ENCODE data around the gene OR11H6.
"Not testable (repeated sequence)": the region's sequence is repeated elsewhere in the genome, so short reads cannot be mapped to it uniquely, and the experiment has no call there.

Gene OR11H6

GRCh38 chr14:20223410-20223809, at the start of gene OR11H6:
TSS of gene OR11H6 (plus strand) at chr14:20223710. CDS start at chr14:20223710, 0 bp downstream.
- DNase-seq (ENCODE audit: low spot score): no peak

DNA sequence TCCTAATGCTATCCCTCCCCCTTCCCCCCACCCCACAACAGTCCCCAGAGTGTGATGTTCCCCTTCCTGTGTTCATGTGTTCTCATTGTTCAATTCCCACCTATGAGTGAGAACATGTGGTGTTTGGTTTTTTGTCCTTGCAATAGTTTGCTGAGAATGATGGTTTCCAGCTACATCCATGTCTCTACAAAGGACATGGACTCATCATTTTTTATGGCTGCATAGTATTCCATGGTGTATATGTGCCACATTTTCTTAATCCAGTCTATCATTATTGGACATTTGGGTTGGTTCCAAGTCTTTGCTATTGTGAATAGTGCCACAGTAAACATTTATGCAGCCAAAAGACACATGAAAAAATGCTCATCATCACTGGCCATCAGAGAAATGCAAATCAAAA, 49.3 kb upstream of the OR11H6 start:
- DNase-seq (ENCODE audit: low spot score): not testable (repeated sequence)

GRCh38 chr14:20176330-20176729, 47.2 kb upstream of the OR11H6 start:
- no peak for DNase-seq (ENCODE audit: low spot score)

- no peak for DNase-seq (ENCODE audit: low spot score)
Measured at GRCh38 chr14:20177433-20177974, 46.0 kb upstream of the OR11H6 start.

DNA sequence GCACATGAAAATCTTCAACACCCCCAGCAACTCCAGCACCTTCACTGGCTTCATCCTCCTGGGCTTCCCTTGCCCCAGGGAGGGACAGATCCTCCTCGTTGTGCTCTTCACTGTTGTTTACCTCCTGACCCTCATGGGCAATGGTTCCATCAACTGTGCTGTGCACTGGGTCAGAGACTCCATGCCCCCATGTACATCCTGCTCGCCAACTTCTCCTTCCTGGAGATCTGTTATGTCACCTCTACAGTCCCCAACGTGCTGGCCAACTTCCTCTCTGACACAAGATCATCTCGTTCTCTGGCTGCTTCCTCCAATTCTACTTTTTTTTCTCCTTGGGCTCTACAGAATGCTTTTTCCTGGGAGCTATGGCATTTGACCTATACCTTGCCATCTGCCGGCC, 44.3 kb upstream of the OR11H6 start:
- no peak for DNase-seq (ENCODE audit: low spot score)

- no peak for DNase-seq (ENCODE audit: low spot score)
Measured at GRCh38 chr14:20179880-20180279, 43.6 kb upstream of the OR11H6 start.

DNA sequence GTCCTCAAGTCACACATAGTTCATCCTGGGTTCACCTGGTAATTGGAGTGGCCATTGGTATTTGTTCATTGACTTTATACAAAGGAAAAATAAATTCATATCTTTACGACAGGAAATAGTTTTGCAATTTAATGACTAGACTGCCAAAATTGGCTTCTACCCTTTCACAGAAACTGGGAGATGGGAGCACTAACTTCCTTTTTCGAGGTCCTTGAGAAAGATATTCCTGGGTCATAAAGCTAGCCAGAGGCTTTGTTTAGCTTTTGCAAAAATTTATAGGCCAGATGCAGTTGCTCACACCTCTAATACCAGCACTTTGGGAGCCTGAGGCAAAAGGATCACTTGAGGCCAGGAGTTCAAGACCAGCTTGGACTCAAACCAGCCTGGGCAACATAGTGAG, 43.0 kb upstream of the OR11H6 start:
- DNase-seq (ENCODE audit: low spot score): no peak

GRCh38 chr14:20184181-20184580, 39.3 kb upstream of the OR11H6 start:
- DNase-seq (ENCODE audit: low spot score): no peak

- DNase-seq (ENCODE audit: low spot score): no peak
Measured at GRCh38 chr14:20190596-20190995, 32.9 kb upstream of the OR11H6 start, which contains the start of gene OR11G2. TSS of gene OR11G2 (plus strand) at chr14:20190896. CDS start at chr14:20197438, 6,542 bp downstream.

DNA sequence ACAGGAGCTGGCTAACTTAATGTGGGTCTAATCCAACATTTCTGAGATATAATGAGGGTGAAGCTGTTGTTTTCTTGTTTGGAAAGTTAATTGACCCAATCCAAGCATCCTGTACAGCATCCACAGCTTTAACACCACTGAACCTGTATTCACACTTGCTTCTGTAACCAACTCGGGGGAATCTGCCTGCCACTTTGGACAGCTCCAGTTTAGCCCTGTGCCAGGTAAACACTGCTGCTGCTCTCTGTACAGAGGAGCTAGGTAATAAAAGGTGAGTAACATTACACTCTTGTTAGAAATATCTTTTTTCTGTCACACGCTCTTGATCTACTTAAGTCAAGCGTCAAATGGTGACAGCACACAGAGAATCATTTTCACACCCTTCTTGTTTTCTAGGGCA, 32.1 kb upstream of the OR11H6 start:
- no peak for DNase-seq (ENCODE audit: low spot score)

- DNase-seq (ENCODE audit: low spot score): no peak
Measured at GRCh38 chr14:20194101-20194500, 29.4 kb upstream of the OR11H6 start.

DNA sequence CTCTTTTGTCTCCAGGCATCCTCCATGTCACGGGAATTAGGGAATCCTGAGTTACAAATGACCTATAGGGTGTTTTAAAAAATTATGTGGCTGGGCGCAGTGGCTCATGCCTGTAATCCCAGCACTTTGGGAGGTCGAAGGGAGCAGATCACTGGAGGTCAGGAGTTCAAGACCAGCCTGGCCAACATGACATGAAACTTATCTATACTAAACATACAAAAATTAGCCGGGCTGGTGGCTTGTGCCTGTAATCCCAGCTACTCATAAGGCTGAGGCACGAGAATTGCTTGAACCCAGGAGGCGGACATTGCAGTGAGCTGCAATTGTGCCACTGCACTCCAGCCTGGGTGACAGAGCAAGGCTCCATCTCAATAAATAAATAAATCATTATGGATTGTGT, 28.3 kb upstream of the OR11H6 start:
- DNase-seq (ENCODE audit: low spot score): not testable (repeated sequence)

DNA sequence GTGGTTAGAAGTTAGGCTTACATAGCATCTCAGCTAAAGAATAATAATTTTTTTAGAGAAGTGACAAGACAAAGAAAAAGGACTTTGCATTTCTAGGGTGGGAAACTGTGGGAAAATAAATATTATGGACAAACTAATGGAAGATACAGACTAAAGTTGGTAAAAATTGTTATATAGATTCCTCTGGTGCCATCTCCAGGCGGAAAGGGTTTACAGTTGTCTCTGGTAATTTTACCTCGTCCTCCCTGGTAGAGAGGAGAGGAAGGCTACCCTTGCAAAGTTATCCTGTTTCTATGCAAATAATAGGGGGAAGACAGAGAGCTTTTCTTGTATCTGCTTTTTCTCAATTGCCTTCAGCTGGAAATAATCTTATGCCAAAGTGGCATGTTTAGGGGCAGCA, 27.6 kb upstream of the OR11H6 start:
- no peak for DNase-seq (ENCODE audit: low spot score)

- no peak for DNase-seq (ENCODE audit: low spot score)
Measured at GRCh38 chr14:20197459-20197858, 26.1 kb upstream of the OR11H6 start.

DNA sequence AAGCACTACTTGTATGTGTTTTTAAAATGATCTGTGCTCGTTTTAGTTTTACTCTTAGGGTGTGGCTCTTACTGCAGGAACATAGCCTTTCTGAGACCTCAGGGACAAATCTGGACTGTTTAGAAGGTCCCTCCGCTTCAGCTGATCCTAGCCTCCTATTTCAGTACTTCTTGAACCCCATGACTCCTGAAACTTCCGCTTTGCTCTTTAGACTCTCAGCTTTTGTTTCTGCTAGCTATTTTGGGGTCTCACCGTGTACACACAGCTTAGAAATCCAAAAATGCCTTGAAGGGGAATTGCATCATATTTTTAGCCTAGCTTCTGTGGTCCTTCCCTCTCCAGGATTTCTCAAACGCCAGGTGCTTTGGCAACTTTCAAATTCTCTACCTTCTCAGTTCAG, 24.5 kb upstream of the OR11H6 start:
- DNase-seq (ENCODE audit: low spot score): no peak

GRCh38 chr14:20204721-20205120, 18.8 kb upstream of the OR11H6 start:
- no peak for DNase-seq (ENCODE audit: low spot score)

- DNase-seq (ENCODE audit: low spot score): no peak
Measured at GRCh38 chr14:20209595-20209994, 13.9 kb upstream of the OR11H6 start.

- not testable (repeated sequence) for DNase-seq (ENCODE audit: low spot score)
Measured at GRCh38 chr14:20212406-20212805, 11.1 kb upstream of the OR11H6 start.

- DNase-seq (ENCODE audit: low spot score): no peak
Measured at GRCh38 chr14:20215196-20215595, 8.3 kb upstream of the OR11H6 start.

GRCh38 chr14:20219033-20219432, 4.5 kb upstream of the OR11H6 start:
- no peak for DNase-seq (ENCODE audit: low spot score)

GRCh38 chr14:20228681-20229080, 5.2 kb downstream of the OR11H6 start, which contains the start of gene OR11H7:
TSS of gene OR11H7 (plus strand) at chr14:20228981.
- DNase-seq (ENCODE audit: low spot score): no peak

GRCh38 chr14:20235415-20235814, 11.9 kb downstream of the OR11H6 start:
- not testable (repeated sequence) for DNase-seq (ENCODE audit: low spot score)

GRCh38 chr14:20247646-20248246, 24.2 kb downstream of the OR11H6 start:
- peak; percentile 24 for DNase-seq (ENCODE audit: low spot score)

DNA sequence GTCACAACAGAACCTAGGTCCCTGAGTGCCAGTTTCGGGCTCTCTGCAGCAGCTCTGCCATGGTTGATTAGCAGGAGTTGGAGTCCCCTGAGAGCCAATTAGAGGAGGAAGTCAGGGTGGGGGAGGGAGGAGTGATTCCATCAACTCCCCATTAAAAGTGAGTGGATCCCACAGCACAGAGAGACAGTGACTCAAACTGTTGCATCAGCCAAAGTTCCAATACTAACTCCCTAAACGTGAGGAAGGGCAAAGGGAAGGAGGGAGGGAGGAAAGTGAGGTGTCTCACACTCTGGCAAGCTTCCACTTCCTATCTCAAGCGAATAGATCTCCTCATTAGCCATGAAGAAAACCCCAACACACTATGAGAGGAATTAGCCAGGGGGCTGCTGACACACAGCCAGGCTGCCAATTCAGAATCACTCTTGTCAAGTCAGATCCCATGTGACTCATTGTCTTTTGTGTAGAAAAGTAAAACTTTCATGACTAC, 39.2 kb downstream of the OR11H6 start:
- DNase-seq (ENCODE audit: low spot score): no peak

All from LoVo (cell line).